Dermis blood vessel endothelial cell (primary cell): ENCODE results near the gene SMIM26. TPM values are rescaled to one million over a fixed set of nuclear protein-coding genes. Genes with fewer than 3 reads are reported as not detected.
"Not testable (repeated sequence)": the region's sequence is repeated elsewhere in the genome, so short reads cannot be mapped to it uniquely, and the experiment has no call there.

Source experiments
- DNase-seq: peaks from one replicate; pipeline ENCODE4 v3.0.0; 2010
- total RNA-seq: library from RNA; depleted of rRNA; stranded (reverse); fragments of >200 nt; gene quantifications from 2 replicates; pipeline ENCODE4 v1.2.3, GENCODE V29; 2014

The SMIM26 gene, protein sequence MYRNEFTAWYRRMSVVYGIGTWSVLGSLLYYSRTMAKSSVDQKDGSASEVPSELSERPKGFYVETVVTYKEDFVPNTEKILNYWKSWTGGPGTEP
- 45.9 and 106 TPM in 2 replicates for total RNA-seq

DNA sequence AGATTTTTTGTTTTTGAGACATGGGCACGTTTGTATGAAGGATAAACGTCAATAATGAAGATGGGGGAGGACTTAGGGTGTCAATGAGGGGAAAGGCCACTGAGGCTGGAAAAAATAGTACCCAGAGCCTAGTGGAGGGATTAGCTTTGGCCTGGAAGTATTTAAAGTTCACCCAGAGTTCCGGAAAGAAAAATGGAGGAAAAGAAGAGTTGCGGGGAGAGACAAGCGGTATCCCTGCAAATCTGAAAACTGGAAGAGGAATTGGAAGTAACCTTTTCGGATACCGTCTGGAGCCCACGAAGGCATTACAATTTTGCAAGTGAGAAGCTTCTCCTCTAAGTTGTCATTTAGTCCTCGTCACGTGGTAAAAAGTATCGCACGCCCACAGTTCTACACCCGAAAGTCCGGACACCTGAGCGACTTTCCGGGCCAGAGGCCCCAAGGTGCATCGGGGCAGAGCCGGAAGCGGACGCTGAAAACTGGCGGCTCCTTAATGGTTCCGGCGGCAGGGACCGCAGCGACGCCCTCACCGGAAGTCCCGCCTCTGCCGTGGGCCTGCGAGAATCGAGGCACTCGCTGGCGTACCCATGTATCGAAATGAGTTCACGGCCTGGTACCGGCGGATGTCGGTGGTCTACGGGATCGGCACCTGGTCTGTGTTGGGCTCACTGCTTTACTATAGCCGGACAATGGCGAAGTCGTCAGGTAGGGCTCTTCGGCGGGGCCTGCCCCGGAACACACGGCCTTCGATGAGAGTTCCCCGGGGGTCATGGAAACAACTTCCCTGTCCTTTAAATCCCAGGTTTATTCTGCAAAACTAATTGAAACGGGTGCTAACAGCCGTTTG lies at the start of gene SMIM26:
SMIM26 (plus strand) TSS at position 541 of the 847 bp plus-strand sequence; CDS start at position 588, 47 bp downstream.
- DNase-seq = peak; percentile 88

DNA sequence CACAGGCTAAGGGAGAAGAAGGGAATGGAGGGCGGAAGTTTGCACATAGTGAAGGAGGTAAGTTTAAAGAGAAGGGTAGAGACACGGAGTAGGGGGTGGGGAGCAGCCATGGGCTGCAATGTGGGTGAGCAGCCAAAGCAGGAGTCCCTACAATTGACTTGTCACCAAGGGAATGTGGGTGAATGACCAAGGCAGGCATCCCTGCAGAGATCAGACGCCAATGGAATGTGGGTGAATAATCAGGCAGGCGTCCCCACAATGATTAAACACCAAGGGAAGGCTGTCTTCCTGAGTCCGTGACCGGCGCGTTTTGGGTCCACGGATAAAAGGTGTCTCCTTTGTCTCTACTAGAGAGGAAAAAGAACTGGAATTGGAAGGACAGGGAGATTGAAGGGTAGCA lies 45.2 kb upstream of the SMIM26 start:
- DNase-seq = not testable (repeated sequence)

DNA sequence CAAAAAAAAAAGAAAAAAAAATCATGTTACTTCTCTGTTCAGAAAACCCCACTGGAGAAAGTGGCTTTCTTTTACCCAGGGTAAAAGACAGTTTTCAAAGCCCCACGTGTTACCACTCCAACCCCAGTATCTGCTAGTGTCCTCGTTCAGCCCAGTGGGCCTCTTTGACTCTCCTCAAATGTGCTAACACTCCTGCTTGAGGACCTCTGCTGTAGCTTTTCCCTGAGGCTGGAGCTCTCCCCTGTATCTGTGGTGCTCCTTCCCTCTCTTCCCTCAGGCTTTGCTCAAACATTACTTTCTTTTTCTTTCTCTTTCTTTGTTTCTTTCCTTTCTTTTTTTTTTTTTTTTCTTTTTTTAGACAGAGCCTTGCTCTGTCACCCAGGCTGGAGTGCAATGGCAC lies 44.2 kb upstream of the SMIM26 start:
- no peak for DNase-seq

DNA sequence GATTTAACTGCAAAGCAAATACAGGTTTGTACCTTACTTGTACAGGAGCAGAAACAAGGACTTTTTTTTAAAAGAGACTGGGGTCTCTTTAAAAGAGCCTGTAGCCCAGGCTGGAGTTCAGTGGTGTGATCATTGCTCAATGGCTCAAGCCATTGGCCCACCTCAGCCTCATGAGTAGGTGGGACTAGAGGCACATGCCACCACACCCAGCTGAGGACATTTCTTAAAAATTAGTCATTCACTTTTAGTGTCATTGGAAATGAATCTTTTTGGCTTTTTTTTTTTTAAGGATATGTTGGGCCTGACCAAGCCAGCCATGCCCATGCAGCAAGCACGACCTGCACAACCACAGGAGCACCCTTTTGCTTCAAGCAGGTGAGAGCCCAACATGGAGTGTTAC lies 42.6 kb upstream of the SMIM26 start:
- no peak for DNase-seq

DNA sequence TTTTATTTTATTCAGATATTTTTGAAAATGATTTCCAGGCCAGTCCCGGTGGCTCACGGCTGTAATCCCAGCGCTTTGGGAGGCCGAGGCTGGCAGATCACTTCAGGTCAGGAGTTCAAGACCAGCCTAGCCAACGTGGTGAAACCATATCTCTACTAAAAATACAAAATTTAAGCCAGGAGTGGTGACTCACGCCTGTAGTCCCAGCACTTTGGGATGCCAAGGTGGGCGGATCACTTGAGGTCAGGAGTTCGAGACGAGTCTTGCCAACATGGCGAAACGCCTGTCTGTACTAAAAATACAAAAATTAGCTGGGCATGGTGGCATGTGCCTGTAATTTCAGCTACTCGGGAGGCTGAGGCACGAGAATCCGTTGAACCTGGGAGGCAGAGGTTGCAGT lies 40.5 kb upstream of the SMIM26 start:
- DNase-seq = not testable (repeated sequence)

DNA sequence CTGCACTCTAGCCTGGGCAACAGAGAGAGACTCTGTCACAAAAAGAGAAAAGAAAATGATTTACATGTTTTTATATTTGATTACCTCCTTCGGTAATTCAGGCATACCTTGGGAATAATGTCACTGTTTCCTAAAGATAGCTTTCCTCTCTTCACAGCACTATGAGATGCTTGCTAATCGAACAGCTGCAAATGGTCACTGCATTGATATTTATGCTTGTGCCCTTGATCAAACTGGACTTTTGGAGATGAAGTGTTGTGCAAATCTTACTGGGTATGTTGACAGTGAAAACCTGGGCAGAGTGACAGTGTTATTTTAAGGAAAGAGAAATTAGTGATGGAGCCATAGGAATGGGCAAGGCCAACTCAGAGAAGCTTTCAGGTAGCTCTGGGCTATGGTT lies 39.9 kb upstream of the SMIM26 start:
- no peak for DNase-seq

DNA sequence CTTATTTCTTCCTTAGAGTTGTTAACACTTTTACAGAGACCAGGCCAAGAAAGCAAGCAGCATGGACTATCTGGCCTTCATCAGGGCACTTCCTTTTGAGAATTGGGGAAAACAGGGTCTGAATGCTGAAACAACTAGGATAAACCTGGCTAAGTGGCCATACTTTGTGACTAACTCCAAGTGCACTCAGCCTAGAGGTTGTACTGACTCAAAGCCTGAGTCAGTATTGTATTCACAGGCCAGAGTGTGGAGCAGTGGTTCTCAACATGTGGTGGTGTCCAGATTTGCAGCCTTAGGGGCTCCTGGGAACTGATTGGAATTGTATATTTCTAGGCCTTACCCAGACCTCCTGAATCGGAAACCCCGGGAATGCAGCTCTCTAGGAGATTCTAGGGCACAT lies 39.4 kb upstream of the SMIM26 start:
- no peak for DNase-seq

DNA sequence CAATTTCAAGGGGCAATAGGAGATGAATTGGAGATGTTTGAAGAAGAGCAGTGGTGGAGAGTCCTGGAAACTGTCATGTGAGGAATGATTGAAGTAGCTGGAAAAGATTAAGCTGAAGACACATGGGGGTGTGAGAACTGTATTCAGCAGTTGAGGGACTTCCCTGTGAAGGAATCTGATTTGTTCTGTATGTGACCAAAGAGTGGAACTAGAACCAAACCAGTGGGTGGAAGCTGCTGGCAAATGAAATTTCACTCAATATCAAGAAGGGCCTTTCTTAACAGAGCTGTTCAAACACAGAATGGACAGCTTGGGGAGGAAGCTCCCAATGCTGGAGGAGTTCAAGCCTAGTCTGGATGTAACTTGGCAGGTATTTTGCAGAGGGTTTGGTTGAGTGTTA lies 38.2 kb upstream of the SMIM26 start:
- DNase-seq = no peak

DNA sequence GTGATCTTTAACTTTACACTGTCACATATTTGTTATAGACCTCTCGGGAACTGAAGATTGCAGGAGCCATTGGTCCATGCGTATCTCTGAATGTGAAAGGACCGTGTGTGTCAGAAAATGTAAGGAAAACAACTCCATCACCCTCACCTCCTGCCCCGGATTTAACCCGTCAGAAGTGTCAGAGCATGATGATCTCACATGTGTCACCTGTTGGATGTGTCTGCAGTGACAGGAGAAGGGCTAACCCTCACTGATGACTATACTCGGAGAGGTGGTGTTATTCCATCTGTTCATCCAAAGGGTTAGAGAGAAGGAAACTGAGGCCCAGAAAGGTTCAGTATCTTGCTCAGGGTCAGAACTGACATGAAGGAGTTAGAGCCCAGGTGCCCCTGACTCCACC lies 34.6 kb upstream of the SMIM26 start:
- DNase-seq = no peak

DNA sequence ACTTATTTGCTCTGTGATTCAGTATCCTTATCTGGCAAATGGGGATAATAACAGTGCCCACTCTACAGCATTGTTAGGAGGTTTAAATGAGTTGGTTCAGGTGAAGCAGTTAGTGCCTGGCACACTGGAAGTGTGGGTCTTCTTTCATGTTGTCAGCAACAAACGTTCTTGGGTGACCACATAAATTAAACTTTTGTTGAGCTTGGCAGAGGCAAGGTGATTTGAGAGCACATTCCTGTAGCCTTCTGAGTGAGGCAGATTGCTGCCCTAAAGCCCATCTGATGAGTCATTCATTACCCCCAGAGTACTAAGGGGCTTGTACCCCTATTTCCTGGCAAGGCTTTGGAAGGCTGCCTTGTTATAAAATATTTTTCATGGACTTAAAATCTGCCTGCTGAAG lies 33.7 kb upstream of the SMIM26 start:
- DNase-seq = no peak

DNA sequence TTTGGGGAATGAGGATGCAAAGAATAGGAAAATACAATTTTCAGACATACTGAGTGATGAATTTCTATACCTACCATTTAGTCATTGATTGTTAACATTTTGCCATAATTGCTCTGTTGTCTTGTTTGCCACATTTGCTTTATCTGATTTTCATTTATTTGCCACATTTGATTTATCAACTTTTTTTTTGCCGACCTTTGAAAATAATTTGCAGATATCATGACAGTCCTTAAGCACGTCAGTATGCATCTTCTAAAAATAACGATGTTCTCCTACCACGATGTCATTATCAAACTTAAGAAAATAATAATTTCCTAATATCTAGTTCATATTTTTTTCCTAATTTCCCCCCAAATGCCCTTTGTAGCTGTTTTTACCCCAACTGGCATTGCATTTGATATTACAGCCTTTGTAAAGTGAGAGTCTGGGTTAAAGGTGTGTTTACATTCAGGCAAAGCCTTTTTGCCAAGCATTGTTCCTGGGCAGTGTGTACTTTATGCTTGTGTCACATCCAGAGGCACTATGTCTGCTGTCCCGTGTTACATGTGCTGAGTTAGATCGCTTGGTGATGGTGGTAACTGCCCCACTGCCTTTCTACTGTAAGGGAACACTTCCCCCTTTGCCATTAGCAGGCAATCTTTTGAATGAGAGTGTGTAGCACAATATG lies 33.1 kb upstream of the SMIM26 start:
- no peak for DNase-seq

DNA sequence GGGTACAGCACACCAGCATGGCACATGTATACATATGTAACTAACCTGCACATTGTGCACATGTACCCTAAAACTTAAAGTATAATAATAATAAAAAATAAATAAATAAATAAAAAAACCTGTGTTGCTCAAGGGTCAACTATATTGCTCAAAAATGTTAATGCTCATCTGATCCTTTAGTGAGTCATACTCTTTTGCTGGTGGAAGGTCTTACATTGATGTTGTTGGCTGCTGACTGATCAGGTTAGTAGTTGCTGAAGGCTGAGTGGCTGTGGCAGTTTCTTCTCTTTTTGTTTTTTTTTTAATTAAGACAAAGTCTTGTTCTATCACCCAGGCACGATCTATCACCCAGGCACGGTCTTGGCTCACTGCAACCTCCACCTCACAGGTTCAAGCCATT lies 29.6 kb upstream of the SMIM26 start:
- DNase-seq = no peak

DNA sequence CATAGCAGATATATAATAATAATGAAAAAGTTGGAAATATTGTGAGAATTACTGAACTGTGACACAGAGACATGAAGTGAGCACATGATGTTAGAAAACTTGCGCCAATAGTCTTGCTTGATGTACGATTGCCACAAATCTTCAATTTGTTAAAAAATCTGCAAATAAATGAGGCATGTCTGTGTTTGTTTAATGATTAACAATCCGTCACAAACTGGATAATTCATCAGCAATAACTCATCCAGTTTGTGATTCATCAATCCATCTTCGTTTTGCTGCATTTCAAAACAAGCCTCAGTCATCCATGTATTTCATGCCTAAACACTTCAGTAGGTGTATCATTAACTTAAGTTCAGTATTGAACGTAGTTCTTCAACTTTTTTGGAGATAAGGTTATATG lies 25.5 kb upstream of the SMIM26 start:
- no peak for DNase-seq

DNA sequence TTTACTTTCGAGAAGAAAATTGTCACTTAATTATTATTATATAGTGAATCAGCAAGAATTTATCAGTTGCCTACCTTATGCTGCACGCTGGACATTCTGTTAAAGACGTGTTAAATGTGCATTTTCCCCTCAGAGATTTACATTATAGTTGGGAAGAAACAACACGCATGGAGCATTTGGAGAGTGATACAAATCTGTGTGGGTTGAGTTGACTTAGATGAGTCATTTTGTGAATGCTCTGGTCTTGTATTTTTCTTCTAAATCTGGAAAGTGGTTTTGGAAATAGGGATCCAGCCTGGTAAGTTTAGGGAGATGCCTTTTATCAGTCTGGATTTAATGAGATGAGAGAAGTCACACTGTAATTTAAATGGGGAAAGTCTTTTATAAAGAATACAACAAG lies 24.0 kb upstream of the SMIM26 start:
- DNase-seq = no peak

DNA sequence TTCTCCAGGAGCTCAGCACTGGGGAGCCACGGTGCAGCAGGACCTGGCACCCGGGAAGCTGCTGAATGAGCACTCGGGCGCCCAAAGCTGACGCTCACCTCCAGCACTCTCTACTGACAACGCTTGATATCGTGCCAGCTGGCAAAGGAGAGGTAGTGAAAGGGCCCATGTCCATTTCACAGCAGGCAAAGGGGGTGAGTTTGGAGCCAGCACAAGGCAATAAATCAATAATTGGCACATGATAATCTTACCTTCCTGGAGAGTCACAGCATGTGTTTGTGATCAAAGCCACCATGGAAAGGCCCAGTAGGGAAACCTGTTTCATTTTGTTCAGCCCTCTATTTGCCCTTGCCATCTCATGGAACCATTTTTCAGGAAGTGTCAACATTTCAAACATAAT lies 23.3 kb upstream of the SMIM26 start:
- no peak for DNase-seq

DNA sequence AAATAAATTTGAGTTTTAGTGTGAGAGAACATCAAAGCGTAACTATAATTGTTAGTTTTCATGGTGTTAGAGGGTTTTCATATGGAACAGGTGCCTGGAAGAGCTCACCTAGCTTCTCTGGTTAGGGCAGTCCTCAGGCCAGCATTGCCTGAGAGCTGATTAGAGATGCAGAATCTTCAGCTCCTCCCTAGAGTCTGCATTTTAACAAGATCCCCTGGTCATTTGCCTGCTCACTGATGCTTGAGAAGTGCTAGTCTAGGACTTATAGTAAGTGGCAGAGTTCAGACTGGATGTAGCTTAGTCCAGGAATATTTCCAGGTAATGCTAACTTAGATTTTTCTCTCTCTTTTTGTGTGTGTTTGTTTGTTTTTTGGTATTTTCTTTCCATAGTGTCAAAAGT lies 21.7 kb upstream of the SMIM26 start:
- DNase-seq = no peak

DNA sequence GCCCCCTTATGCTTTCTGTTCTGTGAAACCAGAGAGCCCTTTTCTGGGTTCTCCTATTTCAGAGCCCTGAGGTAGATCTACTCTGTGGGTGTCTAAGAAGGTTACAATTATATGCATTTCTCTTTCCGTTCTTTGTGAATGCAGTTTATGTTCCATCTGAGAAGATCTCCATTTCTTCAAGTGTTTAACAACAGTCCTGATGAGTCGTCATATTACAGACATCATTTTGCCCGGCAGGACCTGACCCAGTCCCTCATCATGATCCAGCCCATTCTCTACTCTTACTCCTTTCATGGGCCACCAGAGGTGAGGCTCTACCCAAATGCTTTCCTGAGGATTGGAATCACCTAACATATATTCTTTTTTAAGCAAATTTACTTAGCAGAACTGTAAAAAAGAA lies 18.8 kb upstream of the SMIM26 start:
- no peak for DNase-seq

DNA sequence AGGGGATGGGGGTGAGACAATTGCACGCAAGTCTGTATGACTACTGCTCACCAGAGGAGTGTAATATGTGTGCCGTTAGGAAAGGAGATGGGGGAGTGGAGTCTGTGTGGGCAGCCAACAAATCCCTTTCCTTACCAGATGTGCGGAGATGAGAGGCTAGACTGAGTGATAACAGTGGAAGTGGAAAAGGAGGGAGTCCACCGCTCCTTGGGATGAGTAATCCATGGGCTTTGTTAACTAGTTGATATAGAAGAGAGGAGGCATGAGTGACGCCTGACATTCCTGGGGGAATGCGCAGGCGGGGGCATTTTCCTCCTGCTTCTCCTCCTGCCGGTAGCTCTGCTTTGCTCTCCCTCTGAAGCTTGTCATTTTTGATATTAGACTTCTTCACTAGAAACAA lies 13.5 kb upstream of the SMIM26 start:
- no peak for DNase-seq

DNA sequence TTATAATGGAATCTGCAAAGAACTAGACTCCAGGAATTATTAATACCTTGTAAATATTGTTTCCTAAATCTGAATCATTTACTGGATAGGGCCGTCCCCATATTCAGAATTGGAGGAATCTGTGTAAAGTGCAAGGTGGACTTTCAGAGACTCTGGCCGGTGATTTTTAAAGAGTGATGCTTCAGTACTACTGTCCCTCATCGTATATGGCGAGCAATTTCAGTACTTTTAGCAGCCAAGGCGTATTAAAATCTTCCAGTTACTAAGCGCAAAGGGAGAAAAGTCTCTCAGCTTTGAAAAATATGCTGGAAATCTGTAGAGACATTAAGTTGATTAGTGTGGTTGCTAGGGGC lies 483 bp downstream of the SMIM26 start:
- DNase-seq = no peak

DNA sequence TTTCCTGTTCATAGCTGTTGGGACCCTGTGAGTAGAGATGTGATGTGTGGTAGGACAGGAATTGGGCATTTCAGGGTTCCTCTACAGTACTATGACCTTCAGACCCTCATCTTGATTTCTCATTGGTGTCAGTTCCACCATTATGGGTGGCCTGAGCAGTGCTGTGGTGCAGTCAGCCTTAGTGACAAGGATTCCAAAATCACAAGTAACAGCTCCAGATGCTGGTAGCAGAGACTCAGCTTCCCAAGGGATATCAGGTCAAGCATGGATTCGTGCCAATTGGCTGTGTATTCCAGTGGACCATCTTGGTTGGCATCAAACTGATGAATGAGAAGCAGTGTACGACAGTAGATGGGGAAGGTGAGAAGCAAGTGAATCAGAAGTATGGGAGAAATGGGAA lies 3.8 kb downstream of the SMIM26 start:
- DNase-seq = no peak

DNA sequence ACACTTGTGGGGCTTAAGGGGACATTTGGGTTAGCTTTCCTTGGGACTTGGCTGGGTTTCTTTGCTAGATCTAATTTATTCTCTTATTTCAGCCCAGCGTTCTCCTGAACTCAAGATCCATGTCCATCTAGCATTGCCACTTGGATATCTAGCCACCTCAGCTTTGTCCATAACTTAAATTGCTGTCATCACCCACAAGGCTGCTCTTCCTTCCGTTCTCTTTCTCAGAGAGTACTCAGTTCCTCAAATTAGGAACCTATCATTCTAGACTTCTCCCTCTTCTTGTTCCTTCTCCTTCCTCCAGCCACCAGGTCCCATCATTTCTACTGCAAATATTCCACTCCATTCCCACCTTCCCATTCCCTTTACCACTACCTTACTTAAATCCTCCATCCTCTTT lies 4.3 kb downstream of the SMIM26 start:
- DNase-seq = no peak

DNA sequence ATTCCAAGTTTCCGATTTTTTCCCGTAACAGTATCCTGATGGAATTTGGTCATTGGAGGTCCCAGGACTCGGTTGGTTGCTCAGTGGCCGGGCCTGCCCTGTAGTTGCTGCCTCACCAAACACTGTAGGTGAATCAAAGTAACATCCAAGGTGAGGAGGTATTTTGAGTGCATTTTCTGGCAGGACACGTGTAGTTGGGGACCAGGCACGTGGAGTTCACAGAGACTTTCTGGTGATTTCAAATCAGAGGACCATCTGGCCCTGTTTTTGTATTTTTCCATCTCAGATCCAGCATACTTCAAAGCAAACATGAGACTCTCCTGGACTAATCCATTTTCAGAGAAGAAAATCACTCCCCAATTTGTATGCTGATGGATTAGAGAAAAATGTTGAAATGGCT lies 10.7 kb downstream of the SMIM26 start:
- no peak for DNase-seq

DNA sequence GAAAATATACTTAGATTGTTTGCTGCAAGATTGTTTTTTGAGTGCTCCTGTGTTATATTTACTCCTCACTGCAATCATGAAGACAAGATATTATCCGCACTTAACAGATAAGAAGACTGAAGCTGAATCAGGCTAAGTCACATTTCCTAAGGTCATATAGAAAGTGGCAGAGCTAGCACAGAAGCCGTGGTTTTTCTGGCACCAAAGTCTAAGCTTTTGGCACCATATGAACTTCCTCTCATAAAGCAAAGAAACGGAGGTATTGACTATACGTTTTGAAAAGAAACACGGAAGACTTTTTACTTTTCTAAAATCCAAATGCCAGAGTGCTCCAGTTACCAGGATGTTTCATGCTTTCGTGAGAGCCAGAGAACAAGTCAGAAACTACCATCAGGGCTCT lies 11.3 kb downstream of the SMIM26 start:
- no peak for DNase-seq

DNA sequence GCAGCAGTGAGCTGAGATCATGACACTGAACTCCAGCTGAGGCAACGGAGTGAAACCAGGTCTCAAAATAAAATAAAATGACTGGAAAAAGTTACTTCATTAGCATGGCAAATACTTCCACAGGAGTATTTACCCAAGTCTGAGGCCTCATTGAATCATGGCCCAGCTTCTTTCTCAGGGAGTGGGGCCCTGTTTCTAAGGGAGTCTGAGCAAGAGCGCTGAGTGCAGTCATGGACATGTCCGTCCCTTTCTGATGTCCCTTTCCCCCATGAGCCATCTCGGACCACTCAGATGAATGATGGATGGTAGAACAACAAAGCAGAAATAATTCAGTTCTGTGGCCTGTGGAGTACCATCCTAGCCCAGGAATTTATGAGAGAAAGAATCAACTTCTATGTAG lies 12.8 kb downstream of the SMIM26 start:
- no peak for DNase-seq
